HG03558 (cell line): ENCODE measurements around the gene GREB1L.

Experiments
- ATAC-seq: cut with Tn5 transposase; IDR thresholded peaks from one replicate; pipeline ENCODE4 v1.9.1; 2021; ENCODE audit warnings: moderate number of reproducible peaks; ENCODE audit not compliant: unreplicated experiment; ENCODE audit errors: extremely low read depth

The GREB1L gene

GRCh38 chr18:21525916-21526315 lies 283.9 kb downstream of the GREB1L start:
- no peak for ATAC-seq

GRCh38 chr18:21526463-21526862 lies 284.4 kb downstream of the GREB1L start:
- ATAC-seq, result no peak

- no peak for ATAC-seq
Observed at GRCh38 chr18:21534327-21534726, 292.3 kb downstream of the GREB1L start.

GRCh38 chr18:21538230-21538629 lies 296.2 kb downstream of the GREB1L start:
- ATAC-seq, result no peak

- no peak for ATAC-seq
Observed at GRCh38 chr18:21546423-21546822, 304.4 kb downstream of the GREB1L start.

GRCh38 chr18:21548647-21549046 lies 306.6 kb downstream of the GREB1L start:
- no peak for ATAC-seq

- ATAC-seq, result no peak
Observed at GRCh38 chr18:21550510-21550970, 308.5 kb downstream of the GREB1L start.

- ATAC-seq, result no peak
Observed at GRCh38 chr18:21557607-21558253, 315.7 kb downstream of the GREB1L start.

- no peak for ATAC-seq
Observed at GRCh38 chr18:21559195-21559594, 317.2 kb downstream of the GREB1L start.

- ATAC-seq, result no peak
Observed at GRCh38 chr18:21571772-21572171, 329.7 kb downstream of the GREB1L start.
